HG03064 (cell line): Measurements from ENCODE around the gene BACH2.
"Not testable (repeated sequence)": the region's sequence is repeated elsewhere in the genome, so short reads cannot be mapped to it uniquely, and the experiment has no call there.

ENCODE experiments used
- ATAC-seq: cut with Tn5 transposase; IDR thresholded peaks from one replicate; pipeline ENCODE4 v1.9.1; 2021; ENCODE audit warnings: low read depth; ENCODE audit not compliant: unreplicated experiment

BACH2 gene

DNA sequence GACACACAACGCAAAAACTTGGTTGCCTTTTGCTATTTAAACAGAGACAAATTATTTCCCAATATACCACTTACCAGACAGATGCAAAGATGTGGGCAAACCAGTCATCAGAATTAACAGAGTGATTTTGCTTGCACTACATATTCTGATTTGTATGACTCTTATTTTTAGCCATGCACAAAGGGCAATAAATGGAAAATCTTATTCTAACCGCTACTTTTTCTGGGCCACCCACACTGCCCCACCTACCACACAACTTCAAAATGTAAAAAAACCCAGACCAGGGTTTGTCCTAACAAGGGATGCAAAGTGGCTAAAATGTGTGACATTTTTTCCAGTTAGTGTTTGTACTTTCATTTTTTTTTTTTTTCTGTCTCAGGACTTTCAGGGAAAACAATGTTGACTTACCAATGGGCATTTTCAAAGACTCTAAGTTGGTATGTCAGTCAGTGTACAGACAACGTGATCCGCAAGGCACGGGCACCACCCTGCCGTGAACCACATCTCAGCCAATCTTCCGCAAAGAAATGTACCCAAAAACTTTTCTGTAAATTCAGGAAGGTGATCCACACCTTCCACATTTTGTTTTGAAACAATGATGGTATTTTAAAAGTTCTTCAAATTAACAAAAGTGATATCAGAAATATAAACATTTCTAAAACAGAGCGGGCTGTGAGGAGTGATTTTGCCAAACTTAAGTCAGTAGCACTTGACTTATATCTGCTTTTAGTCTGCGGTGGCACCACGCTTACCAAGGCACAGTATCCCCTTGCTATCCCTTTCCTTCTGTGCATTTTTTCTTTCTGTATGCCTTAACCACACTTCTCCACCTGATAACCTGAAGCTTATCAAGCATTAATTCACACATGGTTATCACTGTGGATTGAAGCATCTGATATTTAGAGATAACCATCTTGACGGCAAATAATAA is 216.8 kb downstream of the BACH2 start:
- ATAC-seq: no peak

DNA sequence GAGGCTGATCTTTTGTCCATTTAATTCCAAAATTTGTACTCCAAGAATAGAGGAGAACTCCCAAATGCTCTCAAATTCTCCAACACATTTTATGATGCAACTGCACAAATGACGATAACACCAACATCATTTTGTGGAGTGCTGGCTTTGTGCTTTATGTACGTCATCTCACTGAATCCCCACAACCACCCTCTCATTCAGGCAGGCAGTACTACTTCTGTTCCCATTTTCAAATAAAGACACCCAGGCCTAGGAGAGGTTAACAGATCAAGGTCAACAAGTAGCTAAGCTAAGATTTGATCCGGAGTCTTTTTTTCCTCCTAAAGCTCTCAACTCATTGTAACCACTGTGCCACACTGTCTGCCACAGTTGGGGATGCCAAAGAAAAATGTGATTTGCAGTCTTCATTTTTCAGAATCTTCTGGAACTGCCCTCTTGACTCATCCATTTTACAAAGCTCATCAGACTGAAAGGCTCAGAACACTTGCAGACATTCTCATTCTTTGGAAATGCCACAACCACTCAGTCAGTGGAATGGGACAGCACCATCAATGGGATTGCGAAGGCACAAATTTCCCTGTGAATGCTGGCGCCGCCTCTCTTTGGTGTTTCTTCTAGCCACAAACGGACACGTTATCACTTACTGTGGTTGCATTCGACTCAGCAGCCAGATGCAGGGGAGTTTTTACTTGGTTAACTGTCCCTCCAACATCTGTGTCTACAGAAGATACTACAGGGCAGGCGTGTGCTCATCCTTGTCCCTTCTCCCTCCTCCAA is 217.9 kb downstream of the BACH2 start:
- no peak for ATAC-seq

DNA sequence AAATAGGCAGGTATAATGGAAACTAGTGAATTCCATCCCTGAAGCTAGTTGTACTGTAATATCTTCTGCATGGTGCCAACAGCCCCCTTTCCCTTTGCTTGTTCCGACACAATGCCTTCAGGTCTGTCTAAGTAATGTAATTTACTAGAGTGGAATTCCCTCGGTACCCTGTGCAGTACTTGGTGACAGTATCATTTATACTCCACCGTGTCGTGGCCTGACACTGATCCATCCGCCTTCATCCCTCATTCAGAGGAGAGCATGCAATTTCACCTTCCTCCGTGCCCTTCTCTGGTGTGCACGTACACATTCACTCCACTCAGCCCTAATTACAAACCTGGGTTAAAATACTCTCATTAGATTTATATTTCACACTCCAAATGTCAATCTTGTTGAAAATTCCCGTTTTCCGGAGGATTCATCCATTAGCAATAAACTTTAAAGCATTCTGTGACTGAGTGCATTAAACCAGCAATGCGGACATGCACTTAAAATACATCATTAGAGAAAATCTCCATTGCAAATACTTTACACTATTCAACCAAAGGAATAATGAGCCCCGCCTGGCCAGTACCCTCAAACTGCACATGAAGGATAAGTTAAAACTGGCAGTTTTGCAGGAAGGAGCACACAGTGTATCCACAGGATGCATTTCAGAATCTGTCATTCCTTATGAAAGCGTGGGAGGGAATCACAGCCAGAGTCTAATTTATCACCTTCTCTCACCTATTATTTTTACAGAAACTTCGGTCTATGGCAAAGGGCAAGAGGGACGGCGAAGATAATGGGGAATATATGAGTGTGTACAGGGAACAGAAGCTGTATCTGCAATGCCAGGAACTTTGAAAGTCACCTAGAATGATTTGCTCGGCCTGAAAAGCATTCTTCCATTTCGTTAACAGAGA is 219.9 kb downstream of the BACH2 start:
- ATAC-seq: no peak

DNA sequence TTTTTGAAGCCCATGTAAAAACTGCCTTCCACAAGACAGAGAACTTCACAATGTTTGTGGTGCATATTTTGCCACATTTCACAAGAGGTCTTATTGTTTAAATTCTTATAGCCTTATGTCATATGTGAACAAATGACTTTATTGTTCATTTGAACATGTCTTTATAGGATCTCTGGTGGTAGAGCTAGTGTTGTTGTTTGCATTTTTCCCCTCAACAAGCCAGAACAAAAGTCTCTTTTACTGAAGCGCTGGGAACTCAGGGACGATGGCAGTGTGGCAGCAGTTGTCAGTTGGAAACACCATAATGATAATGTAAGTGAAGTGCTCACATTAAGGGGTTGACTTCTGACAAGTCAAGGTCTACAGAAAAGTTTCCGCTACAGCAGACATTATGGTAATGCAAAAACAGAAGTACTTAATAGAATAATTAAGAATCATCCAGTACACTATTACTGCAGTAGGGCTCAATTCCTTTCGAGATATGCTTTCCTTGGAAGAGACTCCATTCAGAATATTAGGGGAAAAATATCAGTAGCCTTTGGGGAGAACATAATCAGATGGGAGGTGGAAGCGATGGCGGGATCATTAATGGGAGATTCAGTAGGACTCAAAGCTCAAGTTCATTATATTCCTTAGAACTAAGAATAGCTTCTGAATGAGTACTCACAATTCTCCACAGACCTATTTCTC is 222.3 kb downstream of the BACH2 start:
- no peak for ATAC-seq

DNA sequence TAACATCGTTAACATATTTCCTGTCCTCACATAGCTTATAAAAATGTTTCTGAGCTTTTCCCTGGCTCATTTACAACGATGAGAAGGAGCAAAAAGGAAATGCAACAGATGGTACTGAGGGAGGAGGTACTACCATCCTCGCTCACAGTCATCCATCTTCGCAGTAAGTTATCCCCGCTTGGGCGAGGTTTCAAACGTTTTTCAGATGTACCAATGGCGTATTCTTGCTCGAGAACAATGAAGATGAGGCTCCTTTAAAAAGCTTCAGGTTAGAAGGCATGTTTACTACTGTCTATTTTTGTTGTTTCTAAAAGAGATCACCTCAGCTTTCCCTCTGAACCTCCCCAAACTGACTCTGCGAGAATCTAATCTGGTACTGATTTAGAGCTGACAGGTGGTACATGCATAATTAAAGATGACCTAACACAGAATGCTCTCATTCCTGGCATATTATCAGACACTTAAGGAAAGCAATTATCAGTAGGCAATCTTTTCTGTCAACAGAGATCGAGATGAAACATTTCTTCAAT is 223.6 kb downstream of the BACH2 start:
- ATAC-seq: no peak

DNA sequence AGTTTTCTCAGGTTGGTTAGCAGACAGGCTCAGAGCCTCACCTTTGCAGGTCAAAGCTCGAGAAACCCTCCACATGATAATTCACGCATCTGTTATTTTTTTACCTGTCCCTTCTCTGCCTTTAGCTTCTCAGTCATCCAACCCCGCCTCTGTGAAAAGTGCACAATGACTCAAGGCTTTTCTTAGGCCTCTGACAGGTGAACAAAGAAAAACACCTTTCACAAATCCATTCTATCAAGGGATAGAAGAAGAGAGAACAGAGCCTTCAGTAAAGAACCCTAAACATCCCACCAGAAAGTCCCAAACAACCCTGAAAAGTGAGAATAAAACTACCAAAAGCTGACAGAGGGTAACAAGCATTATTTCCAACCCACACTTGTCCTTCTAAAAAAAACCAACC is 224.1 kb downstream of the BACH2 start:
- no peak for ATAC-seq

DNA sequence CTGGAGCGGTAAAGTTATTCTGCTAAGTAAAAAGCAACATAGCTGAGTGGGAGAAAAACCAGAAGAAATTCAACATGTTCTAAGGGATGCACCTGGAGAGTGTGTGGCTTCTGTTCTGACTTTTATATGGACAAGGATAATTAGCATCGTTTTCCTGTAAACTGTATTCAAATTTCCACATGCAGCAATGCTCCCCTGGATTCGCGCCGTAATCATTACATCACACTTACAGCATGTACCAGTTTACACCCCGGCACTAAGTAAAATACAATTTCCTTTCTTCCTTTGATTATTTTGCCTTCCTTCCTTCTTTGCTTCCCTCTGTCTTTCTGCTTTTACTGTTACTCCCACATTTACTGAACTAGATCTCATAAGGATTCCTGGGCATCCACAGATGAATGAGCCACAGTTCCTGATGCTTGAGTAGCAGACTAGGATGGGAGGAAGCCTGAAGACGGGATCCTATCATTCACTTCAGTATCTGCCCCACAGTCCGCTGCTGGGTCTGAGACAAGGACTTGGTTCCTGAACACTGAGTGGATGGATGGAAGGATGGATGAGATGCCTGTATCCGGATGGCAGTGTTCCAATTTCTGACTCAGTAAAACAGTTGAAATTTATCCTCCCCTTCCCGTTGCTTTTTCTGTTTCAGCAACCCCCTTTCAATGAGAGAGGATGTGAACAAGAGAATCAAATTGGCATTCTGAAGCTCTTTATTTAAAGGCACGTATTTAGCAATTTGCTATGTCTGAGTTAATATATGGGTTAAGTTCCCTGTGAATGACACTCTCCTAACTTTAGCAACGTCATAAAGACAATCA is 227.7 kb downstream of the BACH2 start:
- no peak for ATAC-seq

DNA sequence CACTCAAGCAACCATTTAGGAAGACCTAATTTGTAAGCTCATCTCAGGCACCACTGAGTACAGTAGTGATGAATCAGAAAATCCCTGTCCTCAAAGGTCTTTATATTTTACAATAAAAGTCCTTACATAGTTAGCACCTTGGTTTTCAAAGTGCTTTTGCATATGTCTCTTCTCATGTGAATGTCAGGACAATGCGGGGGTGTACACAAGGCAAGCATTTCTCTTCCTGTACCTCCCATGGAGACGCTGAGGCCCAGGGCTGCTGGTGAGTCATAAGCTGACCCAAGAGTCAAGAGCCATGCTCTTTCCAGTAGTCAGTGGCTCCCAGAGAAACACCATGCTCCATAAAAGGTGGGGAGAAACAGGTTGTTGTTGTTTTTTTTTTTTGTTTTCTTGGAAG is 228.4 kb downstream of the BACH2 start:
- no peak for ATAC-seq

DNA sequence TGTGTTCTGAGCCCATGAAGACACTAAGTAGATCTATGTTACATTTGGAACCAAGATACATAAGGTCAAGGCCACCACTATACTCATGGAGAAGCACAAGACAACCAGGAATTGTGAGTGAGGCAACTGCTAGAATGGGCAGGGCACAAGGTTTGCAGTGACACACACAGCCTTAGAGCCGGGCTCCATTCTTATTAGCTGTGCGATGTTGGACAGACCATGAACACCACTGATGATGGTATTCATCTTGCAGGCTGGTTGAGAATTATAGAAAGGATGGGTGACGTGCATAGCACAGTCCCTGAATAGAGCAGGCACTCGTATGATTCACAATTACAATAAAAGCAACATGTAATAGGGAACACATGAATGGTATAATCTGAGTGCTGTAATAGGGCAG is 229.9 kb downstream of the BACH2 start:
- no peak for ATAC-seq

DNA sequence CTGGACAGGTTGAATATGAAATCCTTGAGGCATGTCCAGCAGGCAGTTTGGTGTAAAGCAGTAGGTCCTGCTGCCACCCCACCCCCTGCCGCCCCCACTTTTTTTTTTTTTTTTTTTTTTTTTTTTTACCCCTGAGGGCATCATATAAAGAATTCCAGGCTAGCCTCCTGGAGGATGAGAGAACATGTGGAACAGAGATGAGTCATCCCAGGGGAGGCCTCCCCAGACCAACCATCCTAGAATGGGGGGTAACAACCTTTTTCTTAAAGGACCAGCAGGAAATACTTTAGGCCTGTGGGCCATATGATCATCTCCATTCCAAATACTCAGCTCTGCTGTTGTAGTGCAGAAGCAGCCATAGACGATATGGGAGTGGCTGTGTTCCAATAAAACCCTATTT is 231.5 kb downstream of the BACH2 start:
- no peak for ATAC-seq

DNA sequence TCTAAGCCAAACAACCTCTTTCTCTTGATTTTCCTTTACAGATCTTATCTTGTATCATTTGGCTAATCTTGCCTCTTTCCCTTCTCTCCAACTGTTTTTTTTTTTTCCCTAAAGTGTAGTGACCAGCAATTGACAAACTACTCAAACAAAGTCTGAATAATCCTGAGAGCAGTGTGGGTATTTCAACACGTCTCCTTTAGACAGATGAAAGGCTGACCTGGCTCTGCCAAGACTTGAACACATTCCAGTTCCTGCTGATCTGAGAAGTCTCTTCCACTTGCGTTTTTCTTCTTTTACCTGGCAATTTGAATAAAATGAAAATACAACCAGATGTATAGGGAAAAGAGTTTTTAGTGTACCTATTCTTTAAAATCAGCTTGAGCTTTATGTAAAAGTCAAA is 234.0 kb downstream of the BACH2 start:
- no peak for ATAC-seq

DNA sequence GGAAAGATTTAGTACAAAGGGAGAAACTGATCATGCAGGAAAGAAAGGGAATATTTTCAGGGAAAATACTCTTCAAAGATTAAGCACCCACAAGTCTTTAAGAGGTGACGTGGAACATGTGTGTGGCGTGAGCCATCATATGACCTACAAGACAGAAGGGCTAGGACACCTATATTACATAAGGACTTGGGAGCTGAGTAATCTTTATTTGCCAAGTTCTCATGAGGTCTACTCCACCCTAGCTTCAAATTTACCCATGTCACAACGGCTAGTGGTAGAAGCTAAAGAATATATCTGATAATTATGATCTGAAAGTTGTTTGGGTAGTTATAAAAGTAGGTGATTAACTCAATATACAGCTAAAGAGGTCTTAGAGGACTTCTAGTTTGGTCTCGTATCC is 234.6 kb downstream of the BACH2 start:
- no peak for ATAC-seq

DNA sequence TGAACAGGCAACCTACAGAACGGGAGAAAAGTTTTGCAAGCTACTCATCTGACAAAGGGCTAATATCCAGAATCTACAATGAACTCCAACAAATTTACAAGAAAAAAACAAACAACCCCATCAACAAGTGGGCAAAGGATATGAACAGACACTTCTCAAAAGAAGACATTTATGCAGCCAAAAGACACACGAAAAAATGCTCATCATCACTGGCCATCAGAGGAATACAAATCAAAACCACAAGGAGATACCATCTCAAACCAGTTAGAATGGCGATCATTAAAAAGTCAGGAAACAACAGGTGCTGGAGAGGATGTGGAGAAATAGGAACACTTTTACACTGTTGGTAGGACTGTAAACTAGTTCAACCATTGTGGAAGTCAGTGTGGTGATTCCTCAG is 237.5 kb downstream of the BACH2 start:
- ATAC-seq: not testable (repeated sequence)

DNA sequence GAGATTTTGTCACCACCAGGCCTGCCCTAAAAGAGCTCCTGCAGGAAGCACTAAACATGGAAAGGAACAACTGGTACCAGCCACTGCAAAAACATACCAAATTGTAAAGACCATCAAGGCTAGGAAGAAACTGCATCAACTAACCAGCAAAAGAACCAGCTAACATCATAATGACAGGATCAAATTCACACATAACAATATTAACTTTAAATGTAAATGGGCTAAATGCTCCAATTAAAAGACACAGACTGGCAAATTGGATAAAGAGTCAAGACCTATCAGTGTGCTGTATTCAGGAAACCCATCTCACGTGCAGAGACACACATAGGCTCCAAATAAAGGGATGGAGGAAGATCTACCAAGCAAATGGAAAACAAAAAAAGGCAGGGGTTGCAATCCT is 240.7 kb downstream of the BACH2 start:
- ATAC-seq: not testable (repeated sequence)

DNA sequence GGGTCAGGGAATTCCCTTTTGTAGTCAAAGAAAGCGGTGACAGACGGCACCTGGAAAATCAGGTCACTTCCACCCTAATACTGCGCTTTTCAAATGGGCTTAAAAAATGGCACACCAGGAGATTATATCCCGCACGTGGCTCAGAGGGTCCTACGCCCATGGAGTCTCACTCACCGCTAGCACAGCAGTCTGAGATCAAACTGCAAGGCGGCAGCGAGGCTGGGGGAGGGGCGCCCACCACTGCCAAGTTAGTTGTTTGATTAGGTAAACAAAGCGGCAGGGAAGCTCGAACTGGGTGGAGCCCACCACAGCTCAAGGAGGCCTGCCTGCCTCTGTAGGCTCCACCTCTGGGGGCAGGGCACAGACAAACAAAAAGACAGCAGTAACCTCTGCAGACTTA is 242.4 kb downstream of the BACH2 start:
- not testable (repeated sequence) for ATAC-seq

DNA sequence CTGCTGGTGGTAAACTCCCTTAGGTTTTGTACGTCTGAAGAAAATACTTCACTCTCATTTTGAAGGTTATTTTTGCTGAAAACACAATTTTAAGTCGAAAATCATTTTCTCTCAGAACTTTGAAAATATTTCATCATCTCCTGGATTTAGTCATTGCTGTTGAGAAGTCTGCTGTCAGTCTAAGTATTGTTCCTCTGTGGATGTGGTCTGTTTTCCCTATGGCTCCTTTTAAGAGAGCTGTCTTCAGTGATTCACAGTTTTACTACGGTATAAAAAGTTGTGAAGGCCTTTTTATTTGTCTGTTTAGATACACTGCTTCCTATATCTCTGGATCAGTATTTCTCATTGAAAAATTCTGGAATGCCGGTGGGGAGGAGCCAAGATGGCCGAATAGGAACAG is 243.0 kb downstream of the BACH2 start:
- ATAC-seq: no peak

DNA sequence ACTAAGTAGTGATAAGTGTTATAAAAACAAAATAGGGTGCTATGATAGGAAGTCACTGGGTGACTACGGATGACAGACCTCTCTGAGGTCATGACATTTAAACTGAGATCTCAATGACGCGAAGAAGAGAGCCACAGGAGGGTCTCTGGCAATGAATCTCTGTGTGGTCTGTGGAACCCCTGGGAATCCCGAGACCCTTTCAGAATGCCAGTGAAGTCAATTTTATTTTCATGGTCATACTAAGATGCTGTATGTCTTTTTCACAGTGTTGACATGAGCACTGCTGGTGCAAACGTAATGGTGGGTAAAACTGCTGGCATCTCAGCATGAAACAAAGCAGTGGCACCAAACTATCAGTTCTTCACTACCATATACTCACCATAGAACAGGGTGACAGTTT is 247.3 kb downstream of the BACH2 start:
- ATAC-seq: no peak

DNA sequence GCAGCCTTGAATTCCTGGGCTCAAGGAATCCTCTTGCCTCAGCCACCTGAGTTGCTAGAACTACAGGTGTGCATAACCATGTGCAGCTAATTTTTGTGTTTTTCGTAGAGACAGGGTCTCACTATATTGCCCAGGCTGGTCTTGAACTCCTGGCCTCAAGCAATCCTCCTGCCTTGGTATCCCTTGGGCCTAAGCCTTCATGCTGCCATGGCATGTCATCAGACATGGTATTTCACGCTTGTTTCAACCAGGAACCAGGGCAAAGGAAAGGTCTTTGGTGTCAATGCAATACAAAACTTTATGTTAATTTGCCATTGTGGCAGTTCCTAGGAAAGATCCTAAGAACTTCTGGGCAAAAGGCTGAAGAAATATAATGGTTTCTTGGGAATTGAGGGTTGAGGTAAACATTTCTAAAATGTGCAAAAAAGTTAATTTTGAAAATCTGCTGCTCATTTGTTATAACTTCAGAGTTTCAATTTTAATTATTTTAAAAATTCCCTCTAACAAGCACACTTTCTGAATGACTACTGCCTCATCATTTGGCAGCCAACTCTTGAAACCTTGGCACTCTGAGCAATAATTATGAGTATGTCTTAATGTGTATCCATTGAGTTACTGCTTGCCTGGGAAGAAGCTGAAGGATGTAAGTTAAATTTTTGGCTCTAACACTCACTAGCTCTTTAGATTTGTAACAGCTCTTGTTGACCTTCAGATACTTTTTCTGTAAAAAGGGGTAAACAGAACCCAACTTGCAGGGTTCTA is 248.3 kb downstream of the BACH2 start:
- ATAC-seq: no peak
